Muscle layer of colon (tissue), 2 donors: Measurements from ENCODE around the gene POP5.
"Not testable (repeated sequence)": the region's sequence is repeated elsewhere in the genome, so short reads cannot be mapped to it uniquely, and the experiment has no call there.

ENCODE experiments used
- H3K27ac ChIP-seq: one replicate; pipeline ENCODE4 v1.7.0; 2013; ENCODE audit warnings: low read depth, mild to moderate bottlenecking, low read length, moderate library complexity
- H3K27me3 ChIP-seq, 2 donors: one replicate each; pipeline ENCODE4 v1.7.0; 2013; ENCODE audit warnings: low read length in 2 of 2, mild to moderate bottlenecking in 2 of 2; ENCODE audit not compliant: insufficient read depth in 2 of 2, control insufficient read depth in 1 of 2
- H3K36me3 ChIP-seq: one replicate; pipeline ENCODE4 v1.7.0; 2013; ENCODE audit warnings: mild to moderate bottlenecking, low read length; ENCODE audit not compliant: insufficient read depth
- H3K4me1 ChIP-seq: one replicate; pipeline ENCODE4 v1.7.0; 2013; ENCODE audit warnings: mild to moderate bottlenecking, low read length; ENCODE audit not compliant: insufficient read depth
- H3K4me3 ChIP-seq, 2 donors: one replicate each; pipeline ENCODE4 v1.7.0; 2013; ENCODE audit warnings: low read length in 2 of 2, low read depth in 1 of 2, mild to moderate bottlenecking in 1 of 2, moderate library complexity in 1 of 2
- H3K9ac ChIP-seq: one replicate; pipeline ENCODE4 v1.7.0; 2013; ENCODE audit warnings: low read length
- H3K9me3 ChIP-seq: one replicate; pipeline ENCODE4 v1.7.0; 2013; ENCODE audit warnings: mild to moderate bottlenecking, low read length
- donor health status: abdominal sarcoma.
- donor health status: Adenocarcinoma of cecum.

The POP5 gene

GRCh38 chr12:120610560-120610959, 29.4 kb upstream of the POP5 start:
- Histone ChIP-seq H3K9ac (no peak overlapping the region), H3K36me3 (no peaks in the 10 kb centered on the region), H3K4me3 (no peak overlapping the region), H3K27me3 (no peaks in the 10 kb centered on the region), H3K9me3 (no peaks in the 10 kb centered on the region), H3K27ac (no peak overlapping the region), H3K4me1 (no peaks in the 10 kb centered on the region)

- H3K9me3 ChIP-seq, H3K27me3 ChIP-seq, H3K4me3 ChIP-seq, H3K36me3 ChIP-seq, H3K4me1 ChIP-seq, H3K27ac ChIP-seq, H3K9ac ChIP-seq: not testable (repeated sequence)
These were observed 21.2 kb upstream of the POP5 start for GRCh38 chr12:120602416-120602815.

GRCh38 chr12:120599672-120600552, 18.7 kb upstream of the POP5 start:
- H3K4me1 ChIP-seq: no peaks in the 10 kb centered on the region
- no peak overlapping the region for H3K4me3 ChIP-seq
- H3K27ac ChIP-seq: no peak overlapping the region
- no peak overlapping the region for H3K9ac ChIP-seq
- no peaks in the 10 kb centered on the region for H3K27me3 ChIP-seq
- no peaks in the 10 kb centered on the region for H3K36me3 ChIP-seq
- H3K9me3 ChIP-seq: no peaks in the 10 kb centered on the region

- no peaks in the 10 kb centered on the region for H3K9me3 ChIP-seq
- H3K27ac ChIP-seq: no peak overlapping the region
- H3K4me3 ChIP-seq: no peak overlapping the region
- no peaks in the 10 kb centered on the region for H3K27me3 ChIP-seq
- no peaks in the 10 kb centered on the region for H3K36me3 ChIP-seq
- H3K9ac ChIP-seq: no peak overlapping the region
- H3K4me1 ChIP-seq: no peaks in the 10 kb centered on the region
These were observed 17.7 kb upstream of the POP5 start for GRCh38 chr12:120598674-120599463.

- no peaks in the 10 kb centered on the region for H3K9me3 ChIP-seq
- H3K27me3 ChIP-seq: no peaks in the 10 kb centered on the region
- no peak overlapping the region for H3K9ac ChIP-seq
- no peak overlapping the region for H3K27ac ChIP-seq
- no peak overlapping the region for H3K4me3 ChIP-seq
- no peaks in the 10 kb centered on the region for H3K36me3 ChIP-seq
- H3K4me1 ChIP-seq: no peaks in the 10 kb centered on the region
These were observed 16.7 kb upstream of the POP5 start for GRCh38 chr12:120597861-120598260.

- no peaks in the 10 kb centered on the region for H3K27me3 ChIP-seq
- H3K9ac ChIP-seq: no peak overlapping the region
- no peak overlapping the region for H3K27ac ChIP-seq
- H3K36me3 ChIP-seq: no peaks in the 10 kb centered on the region
- no peak overlapping the region for H3K4me3 ChIP-seq
- H3K9me3 ChIP-seq: no peaks in the 10 kb centered on the region
- H3K4me1 ChIP-seq: no peaks in the 10 kb centered on the region
These were observed 15.7 kb upstream of the POP5 start for GRCh38 chr12:120596901-120597300.

- H3K9me3 ChIP-seq: no peaks in the 10 kb centered on the region
- no peaks in the 10 kb centered on the region for H3K4me1 ChIP-seq
- no peaks in the 10 kb centered on the region for H3K27me3 ChIP-seq
- no peak overlapping the region for H3K27ac ChIP-seq
- H3K4me3 ChIP-seq: no peak overlapping the region
- H3K9ac ChIP-seq: no peak overlapping the region
- no peaks in the 10 kb centered on the region for H3K36me3 ChIP-seq
These were observed 11.2 kb upstream of the POP5 start for GRCh38 chr12:120592121-120593049.

- Histone ChIP-seq H3K27me3 (no peaks in the 10 kb centered on the region), H3K36me3 (no peaks in the 10 kb centered on the region), H3K9me3 (no peaks in the 10 kb centered on the region), H3K4me3 (no peak overlapping the region), H3K27ac (no peak overlapping the region), H3K9ac (no peak overlapping the region), H3K4me1 (no peaks in the 10 kb centered on the region)
These were observed 9.7 kb upstream of the POP5 start for GRCh38 chr12:120590741-120591407.

GRCh38 chr12:120588948-120589930, 8.0 kb upstream of the POP5 start:
- H3K9me3 ChIP-seq: no peaks in the 10 kb centered on the region
- no peaks in the 10 kb centered on the region for H3K27me3 ChIP-seq
- H3K9ac ChIP-seq: no peak overlapping the region
- H3K27ac ChIP-seq: no peak overlapping the region
- H3K4me1 ChIP-seq: peaks cover 2% of the 10 kb centered on the region
- H3K4me3 ChIP-seq: no peak overlapping the region
- H3K36me3 ChIP-seq: no peaks in the 10 kb centered on the region

GRCh38 chr12:120588371-120588770, 7.2 kb upstream of the POP5 start:
- H3K9me3 ChIP-seq: no peaks in the 10 kb centered on the region
- no peak overlapping the region for H3K4me3 ChIP-seq
- H3K27ac ChIP-seq: no peak overlapping the region

More at GRCh38 chr12:120588371-120588770, 7.2 kb upstream of the POP5 start:
- H3K27me3 ChIP-seq: no peaks in the 10 kb centered on the region
- no peak overlapping the region for H3K9ac ChIP-seq
- H3K4me1 ChIP-seq: peaks cover 10% of the 10 kb centered on the region
- H3K36me3 ChIP-seq: no peaks in the 10 kb centered on the region
